HCEC 1CT (cell line): Measurements from ENCODE around the gene NUPR2.
"Not testable (repeated sequence)": the region's sequence is repeated elsewhere in the genome, so short reads cannot be mapped to it uniquely, and the experiment has no call there.

ENCODE experiments used
- DNase-seq: peaks from one replicate; pipeline ENCODE4 v3.0.0-alpha.2; 2017

NUPR2 gene

DNA sequence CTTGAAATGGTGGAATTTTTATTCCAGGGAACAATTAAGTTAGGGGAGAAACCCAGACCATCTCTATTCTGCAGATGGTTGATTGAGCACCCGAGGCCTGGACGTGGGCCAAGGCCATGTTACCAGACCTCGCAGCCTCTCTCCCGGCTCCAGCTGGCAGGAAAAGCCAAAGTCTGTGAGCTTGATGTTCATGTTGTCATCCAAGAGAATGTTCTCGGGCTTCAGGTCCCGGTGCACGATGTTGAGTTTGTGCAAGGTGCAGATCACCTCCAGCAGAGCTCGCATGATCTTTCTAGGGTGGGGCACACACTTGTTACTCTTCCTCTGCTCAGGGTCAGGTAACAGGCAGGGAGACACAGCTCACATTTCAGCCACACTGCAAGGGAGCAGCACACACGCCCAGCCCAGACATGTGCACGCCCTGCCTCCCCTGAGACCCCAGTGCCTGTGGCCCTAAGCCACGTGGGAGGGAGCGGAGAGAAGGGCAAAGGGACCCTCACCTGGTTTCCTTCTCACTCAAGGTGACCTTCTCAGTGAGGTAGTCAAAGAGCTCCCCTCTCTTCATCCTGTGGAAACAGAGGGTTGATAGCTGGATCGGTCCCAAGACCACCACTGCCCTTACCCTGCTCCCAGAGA lies 32.9 kb downstream of the NUPR2 start:
- no peak for DNase-seq

DNA sequence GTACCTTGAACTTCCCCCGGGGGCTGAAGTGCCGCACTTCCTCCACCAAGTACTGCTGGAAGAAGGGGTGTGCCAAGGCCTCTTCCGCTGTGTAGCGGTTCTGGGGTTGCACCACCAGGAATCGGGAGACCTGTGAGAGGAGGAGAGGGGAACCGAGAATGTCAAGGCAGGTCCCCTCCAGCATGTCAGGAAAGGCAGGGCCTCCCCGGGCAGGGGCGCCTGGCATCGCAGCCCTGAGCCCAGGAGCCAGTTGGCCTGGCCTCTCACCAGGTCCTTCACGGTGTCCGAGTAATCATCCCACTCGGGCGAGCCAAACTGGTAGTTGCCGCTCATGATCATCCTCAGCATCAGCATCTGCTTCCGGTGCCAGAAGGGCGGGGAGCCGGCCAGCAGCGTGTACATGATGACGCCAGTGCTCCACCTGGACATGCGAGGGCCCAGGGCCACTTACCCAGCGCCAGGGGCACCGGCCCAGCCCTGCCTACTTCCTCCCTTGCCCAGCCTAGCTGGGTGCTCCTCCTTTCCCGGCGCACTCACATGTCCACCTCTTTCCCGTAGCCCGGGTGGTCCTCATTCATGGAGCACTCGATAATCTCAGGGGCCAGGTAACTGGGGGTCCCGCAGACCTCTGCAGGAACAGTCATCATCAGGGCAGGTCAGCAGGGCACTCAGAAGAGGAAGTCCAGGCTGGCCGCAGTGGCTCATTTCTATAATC lies 34.4 kb downstream of the NUPR2 start:
- DNase-seq = no peak

GRCh38 chr7:56080726-56081435 lies 35.3 kb downstream of the NUPR2 start:
- DNase-seq = not testable (repeated sequence)

- peak; percentile 52 for DNase-seq
Observed at GRCh38 chr7:56079450-56080185, 36.6 kb downstream of the NUPR2 start.

- DNase-seq = no peak
Observed at GRCh38 chr7:56078196-56078595, 38.0 kb downstream of the NUPR2 start.

DNA sequence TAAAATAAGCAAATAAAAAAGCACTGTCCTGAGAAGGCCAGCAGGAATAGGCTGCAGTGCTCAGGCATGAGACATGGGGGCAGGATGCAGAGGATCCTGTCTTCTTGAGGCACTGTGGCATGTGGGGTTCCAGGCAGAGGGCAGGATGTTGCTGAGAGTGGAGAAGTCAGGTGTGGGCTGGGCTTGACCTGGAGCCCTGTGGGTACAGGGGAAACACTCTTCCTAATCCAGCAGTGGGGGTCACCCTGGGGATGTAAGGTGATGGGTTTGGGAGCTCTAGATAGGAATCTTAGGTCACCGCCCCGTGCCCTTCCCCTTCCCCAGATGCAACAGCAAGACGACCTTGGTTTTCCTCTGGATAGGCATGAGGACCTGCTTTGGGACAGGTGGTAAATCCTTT lies 38.5 kb downstream of the NUPR2 start:
- DNase-seq = no peak

GRCh38 chr7:56074371-56074791 lies 41.8 kb downstream of the NUPR2 start:
- DNase-seq = peak; percentile 73

- not testable (repeated sequence) for DNase-seq
Observed at GRCh38 chr7:56066376-56066775, 49.8 kb downstream of the NUPR2 start.
